NCI-H345 treated with DMSO at 0.1 percent for 48 hours (cell line): Measurements from ENCODE around the gene MAEA.
"Not testable (repeated sequence)": the region's sequence is repeated elsewhere in the genome, so short reads cannot be mapped to it uniquely, and the experiment has no call there.

Experiments
- DNase-seq: peaks from one replicate; lab custom pipeline; 2025; ENCODE audit not compliant: unreplicated experiment; lab: John Stamatoyannopoulos, UW

Gene MAEA

DNA sequence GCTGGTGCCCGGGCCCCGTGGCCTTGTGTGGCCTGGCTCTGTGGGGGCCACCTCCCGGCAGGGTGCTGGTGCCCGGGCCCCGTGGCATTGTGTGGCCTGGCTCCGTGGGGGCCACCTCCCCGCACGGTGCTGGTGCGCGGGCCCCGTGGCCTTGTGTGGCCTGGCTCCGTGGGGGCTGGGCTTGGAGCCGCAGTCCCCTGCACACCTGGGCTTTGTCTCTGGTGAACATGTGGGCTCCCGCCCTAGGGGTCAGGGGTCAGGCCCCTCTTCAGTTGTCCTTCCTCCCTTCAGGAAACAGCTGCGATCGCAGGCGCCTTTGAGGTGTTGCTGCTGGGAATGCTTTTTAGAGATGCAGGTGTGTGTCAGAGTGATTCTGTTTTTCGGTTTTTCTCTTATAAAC is 74.5 kb downstream of the MAEA start:
- DNase-seq = no peak

DNA sequence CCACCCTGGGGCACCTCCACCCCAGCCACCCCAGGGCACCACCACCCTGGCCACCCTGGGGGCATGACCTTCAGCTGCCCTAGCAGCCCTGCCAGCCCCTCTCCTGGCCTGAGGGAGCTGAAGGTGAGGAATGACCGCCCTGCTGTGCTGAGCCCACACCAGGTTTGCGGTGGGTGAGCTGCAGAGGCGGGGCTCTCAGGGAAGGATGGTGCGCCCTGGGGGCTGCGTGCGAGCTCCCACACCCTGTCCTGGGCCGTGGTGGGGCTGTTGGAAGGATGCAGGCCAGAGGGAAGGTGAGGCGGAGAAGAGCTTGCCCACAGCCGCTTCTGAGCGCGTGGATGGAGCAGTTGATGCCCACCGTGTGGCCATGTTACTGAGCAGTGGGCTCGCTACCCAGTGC is 75.1 kb downstream of the MAEA start:
- DNase-seq = no peak

DNA sequence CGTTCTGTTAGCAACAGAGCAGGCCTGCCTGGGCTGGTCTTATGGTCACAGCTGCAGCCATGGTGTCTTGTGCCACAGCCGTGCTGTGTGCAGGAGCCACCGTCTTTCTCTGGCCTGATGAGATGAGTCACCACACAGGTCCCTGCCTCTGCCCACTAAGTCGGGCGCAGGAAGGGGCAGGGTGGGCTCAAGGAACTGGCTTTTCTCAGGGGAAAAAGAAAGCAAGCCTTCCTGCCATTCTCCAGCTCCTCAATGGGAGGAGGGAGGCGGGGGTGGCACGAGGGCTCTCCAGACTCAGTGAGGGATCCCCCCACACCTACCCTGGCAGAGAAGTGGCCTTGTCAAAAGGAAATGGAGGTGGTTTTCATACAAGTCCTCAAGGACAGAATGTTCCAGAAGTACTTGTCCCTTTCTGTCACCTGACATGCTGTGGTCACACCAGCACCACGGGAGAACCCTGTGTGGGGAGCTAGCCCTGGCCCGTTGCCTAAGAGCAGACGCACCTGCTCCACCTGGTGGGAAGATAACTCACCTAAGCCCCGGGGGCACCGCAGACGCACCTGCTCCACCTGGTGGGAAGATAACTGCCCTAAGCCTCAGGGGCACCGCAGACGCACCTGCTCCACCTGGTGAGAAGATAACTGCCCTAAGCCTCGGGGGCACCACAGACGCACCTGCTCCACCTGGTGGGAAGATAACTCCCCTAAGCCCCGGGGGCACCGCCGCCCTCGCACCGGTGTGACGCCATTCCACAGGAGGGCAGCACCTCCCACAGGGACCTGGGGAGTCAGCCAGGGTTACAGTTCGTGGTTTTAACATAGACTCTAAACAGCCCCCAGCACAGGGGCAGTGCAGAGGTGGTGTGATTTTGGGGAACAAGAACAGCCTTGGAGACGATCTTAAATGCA is 75.8 kb downstream of the MAEA start:
- DNase-seq = no peak

DNA sequence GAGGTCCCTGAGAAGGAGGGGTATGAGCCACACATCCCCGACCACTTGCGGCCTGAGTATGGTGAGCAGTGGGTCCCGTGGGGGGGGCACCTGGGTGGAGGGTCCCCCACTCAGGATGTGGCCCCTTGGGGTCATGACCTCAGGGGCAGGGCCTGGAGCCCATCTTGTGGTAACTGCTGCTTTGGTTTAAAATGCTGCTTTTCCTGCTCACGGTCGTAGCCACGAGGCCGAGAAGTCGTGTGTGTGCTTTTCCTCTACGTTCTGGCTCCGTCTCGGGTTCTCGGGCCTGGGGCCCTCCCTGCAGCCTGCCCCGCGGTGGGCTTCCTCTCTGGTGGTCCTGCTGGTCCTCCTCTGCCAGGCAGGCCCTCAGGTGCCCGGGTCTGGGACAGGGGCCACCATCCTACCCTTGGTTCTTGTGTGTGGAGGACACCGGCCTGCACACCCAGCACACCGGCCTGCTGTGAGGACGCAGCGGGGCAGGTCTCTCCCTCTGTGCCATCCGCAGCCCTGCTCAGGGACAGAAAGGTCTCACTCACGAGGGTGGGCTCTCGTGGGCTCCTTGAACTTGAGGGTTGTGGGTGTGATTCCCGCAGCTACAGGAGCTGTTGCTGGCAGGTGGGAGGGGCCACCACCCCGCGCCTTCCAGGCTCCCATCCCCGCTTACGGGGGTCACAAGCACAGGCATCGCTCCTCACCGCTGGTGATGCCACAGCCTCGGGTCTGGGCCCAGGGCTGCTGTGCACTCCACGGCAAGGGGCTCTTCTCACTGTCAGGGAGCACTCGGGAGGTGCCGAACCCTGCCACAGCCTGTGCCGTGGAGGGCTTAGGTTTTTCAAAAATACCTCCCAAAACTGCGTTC is 76.9 kb downstream of the MAEA start:
- no peak for DNase-seq

DNA sequence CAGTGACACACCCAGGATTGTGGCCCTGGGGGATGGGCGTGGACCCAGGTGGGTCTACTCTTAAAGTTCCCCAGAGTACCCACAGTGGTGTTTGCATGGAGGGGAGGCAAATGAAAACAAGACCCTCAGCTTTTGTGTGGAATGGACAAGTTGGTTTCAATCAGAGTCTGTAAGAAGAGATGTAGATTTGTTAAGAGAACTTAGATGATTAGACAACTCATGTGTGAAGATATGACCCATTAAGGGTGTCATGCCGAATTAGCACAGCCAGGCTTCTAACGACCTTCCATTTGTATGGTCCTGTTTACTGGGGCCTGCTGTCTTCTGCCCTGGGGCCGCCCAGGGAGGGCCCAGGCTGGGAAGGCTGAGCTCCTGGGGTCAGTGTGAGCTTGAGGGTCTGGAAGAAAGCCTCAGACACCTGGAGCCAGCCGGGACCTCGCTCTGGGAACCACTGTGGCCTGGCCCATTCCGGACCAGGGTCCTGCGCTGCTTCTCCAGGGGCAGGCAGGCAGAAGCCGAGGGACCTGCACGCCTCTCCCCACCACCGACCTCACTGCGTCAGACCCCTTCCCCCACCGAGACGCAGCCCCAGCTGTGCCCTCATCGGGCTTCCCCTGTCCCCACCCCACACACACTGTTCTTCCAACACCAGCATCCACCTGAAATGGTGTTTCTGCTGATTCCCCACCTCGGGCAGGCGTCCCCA is 77.7 kb downstream of the MAEA start:
- DNase-seq = no peak

DNA sequence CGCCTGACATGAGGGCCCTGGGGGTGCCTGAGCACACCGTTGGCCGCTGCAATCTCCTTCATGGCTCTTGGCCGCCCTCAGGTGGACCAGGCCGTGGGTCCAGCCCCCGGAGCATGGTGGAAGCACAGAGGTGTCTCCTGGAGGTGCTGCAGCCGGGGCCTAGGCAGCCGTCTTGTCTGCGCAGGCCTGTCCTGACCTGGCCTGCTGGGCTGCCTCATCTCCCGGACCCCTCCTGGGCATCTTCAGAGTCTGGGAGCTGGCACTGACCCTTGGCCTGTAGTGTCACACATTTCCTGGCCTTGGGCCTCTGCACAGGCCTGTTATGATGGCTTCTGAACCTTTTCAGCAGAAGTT is 78.2 kb downstream of the MAEA start:
- DNase-seq = no peak

DNA sequence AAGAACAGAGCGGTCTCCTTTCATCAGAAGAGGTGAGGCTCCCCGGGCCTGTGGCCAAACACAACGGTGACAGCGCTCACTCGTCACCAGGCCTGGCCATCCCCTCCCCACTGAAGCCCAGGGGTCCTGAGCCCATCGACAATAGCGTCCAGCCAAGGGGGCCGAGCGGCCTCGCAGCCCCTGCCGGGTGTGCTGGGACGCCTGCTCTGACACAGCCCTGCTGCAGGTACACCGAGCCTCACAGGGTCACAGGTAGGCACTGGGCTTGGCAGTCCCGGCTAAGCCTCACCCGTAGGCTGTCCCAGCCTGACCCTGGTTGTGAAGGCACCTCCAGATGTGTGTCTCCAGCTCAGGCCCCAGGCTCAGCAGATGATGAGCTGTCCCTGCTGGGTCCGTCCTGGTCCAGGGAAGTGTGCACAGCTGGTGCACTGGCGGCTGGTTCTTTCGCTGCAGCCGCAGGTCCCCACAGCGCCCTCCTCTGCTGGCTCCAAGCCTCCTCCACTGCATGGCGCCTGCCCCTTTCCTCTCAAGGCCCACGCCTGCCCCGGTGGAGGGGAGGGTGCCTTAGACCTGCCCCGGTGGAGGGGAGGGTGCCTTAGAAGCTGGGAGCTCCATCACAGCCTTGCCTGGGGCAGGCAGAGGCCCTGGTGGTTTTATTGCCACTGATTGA is 78.9 kb downstream of the MAEA start:
- DNase-seq = no peak

DNA sequence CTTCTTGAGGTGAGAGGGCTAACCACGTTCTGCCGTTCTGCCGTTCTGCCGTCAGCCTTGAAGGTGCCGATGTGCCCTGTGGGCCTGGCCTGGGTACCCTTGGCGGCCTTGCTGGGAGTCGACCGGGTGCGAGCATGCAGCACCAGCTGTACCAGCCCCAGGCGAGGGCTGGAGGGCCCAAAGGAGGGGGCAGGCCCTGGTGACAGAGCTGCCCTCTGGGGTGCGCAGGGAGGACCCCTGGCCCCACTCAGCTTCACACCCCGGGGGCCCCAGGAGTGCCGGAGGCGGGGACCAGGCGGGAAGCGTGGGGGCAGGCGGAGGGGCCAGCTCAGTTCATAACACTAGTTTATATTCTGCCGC is 79.4 kb downstream of the MAEA start:
- DNase-seq = no peak

DNA sequence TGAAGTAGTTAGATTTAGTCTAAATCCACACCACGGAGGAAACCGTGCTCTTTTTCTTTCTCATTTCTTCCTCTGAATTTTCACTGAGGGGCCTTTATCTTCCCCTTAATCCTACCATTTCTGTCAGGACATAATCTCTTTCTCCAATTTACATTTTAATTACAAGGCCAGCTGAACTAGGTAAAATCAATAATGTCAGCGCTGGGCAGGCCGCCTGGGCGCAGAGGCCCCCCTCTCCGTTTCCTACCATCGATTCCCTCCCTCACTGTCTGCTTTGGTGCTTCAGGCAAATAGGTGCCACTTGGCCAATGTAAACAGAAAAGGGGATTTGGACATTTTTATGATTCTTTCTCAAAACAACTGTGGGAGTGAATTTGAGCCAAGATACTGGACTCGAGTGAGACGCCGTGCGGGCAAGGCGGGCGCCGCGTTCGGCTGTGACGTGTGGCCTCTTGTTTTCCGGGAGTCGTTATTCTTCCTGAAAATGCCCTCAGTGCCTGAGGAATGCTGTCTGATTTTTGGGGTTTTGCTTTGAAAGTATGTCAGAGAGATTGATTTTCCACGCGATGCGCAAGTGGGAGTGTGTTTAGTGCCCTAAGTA is 79.9 kb downstream of the MAEA start:
- DNase-seq = no peak

DNA sequence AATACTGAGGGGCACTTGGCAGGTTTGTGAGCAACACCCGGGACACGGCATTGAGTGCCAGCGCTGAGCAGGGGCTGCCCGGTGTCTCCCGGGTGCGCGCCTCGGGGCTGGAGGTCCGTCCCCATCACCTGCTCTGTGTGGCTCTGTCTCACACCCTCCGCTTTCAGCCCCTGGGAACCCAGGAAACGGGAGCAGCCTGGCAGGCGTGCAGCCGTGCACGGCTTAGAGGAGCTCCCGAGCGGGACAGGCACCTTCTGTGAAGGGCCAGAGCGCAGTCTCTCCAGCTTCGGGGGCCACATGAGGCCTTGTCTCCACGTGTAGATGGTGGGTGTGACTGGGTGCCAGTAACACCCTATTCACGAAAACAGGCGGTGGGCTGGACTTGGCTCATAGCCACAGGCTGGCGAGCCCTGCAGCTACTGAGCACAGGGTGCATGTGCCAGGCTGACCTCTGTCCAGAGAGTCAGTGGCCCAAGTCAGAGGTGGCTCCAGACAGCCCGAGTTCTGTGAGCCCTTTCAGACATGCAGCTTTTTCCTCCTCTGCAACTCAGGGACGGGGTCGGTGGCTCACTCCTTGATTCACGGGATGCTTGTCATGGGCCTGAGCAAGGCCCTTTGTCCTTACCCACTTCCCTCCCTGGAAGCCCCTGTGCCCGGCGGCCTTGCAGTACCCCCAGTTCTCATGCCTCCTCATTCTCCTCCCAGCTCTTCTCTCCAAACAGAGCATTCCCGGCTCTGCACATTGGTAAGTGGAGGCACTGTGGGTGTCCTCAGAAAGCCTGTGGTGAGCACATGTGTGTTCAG is 80.8 kb downstream of the MAEA start:
- no peak for DNase-seq

DNA sequence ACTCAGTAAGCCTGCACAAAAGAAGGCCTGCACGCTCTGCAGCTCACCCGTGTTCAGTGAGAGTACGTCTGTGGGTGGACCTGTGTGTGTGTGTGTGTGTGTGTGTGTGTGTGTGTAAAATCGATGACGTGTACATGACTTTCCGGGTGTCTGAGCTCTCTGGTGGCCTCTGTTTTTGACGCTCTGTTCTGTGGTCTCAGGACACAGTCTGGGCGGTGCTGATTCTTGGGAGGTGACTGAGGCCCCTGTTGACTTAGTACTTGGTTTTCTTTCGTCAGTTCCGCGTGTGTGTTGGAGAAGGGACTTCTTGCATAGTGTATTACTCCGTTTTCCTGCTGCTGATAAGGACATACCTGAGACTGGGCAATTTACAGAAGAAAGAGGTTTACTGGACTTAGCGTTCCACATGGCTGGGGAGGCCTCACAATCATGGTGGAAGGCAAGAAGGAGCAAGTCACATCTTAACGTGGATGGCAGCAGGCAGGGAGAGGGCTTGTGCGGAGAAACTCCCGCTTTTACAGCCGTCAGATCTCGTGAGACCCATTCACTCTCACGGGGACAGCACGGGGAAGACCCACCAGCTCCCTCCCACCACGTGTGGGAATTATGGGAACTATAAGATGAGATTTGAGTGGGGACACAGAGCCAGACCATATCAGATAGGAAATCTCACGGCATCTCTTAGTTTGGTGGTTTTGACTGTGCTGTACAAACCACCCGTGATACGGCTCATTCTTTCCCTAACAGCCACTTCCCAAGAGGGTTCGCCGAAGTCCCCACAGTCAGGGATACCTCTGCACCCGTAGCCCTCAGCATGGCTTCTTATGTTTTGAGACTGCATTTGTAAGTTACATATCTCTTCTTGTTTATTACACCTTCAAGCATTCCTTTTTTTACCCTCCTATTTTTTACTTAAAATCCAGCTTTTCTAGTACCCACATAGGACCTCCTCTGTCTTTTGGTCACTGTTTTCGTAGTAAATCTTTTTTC is 81.8 kb downstream of the MAEA start:
- no peak for DNase-seq

DNA sequence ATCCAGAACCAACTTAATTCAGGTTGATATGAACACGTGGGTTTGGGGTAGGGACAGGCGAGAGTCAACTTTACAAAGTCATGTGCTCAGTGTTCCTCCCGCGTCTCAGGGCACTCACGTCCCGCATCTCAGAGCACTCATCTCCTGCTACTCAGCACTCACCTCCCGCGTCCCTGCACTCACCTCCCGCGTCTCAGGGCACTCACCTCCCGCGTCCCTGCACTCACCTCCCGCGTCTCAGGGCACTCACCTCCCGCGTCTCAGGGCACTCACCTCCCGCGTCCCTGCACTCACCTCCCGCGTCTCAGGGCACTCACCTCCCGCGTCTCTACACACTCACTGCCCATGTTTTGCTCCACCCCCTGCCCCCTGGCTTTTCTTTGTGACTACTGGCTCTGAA is 82.9 kb downstream of the MAEA start:
- not testable (repeated sequence) for DNase-seq

DNA sequence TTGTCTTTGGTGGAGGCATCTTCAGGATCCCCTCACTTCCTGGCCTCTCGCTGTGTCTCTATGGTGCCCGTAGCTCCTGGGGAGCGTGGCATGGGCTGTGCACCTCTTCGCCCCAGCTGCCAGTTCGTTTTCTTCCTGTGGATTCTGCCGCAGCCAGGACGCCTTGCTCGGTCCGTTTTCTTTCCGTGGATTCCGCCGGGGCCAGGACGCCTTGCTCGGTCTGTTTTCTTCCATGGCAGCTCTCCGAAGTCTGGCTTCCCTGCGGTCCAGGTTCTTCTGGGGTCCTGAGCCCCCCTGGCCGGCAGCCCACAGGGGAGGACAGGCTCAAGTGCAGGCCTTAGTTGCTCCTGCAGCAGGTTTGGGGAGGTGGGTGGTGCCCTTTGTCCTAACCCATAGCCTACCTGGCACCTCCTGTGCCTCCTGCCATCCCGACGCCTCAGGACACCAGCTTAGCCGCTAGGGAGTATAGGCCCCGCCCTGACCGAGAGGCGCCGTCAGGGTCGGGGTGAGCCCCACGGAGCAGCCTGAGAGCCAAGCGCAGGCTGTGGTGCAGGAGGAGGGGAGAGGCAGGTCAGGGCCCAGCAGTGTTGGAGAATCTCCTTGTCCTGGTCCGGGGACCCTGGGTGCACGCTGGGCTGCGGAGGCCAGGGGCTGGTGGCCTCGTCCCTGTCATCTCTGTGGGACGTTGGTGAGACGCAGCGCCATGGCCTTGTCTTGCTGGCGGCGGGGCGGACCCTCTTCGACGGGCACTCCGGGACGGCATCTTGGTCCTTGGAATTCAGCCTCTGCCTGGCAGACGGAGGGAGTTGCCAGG is 84.4 kb downstream of the MAEA start:
- no peak for DNase-seq

DNA sequence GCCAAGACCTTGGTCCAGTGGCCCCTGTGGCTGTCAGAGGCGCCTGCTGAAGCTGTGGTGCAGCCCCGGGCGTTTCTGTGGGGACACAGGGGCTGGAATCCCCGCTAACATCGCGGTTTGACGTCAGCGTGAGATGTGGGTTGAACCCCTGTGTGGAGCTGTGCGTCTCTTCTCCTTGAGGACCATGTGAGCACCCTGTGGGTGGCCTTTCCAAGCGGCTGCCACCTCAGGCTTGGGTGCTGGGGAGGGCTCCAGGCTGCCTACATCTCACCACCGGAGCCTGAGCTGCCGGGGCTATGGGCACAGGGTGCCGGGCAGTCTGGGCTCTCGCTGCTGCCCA is 85.0 kb downstream of the MAEA start:
- no peak for DNase-seq

DNA sequence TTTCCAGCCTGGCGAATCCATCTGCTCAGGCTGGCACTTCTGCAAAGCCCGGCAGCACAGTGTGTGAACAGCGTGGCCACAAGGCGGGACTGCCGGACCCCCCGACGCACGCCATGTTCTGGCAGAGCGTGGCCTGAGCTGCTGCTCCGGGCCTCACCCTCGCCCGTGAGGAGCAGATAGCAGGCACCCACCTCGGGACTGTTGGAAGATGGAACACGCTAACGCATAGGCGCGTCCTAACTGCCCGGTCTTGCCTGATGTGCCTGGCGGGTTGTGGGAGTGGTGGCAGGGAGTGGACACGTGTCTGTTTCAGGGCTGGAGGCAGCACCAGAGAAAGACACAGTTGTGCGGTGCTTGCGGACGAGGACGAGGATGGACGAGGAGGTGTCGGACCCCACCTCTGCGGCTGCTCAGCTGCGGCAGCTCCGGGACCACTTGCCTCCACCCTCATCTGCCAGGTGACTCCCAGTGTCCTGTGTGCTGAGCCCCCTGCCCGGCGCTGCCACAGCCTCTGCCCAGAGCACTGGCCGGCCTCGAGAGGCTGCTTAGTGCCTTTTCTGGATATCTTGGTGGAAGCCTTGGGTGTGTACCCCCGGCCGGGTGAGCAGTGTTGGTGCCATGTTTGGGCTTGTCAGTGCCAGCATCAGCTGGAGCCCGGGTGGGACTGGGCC is 85.5 kb downstream of the MAEA start:
- DNase-seq = no peak

DNA sequence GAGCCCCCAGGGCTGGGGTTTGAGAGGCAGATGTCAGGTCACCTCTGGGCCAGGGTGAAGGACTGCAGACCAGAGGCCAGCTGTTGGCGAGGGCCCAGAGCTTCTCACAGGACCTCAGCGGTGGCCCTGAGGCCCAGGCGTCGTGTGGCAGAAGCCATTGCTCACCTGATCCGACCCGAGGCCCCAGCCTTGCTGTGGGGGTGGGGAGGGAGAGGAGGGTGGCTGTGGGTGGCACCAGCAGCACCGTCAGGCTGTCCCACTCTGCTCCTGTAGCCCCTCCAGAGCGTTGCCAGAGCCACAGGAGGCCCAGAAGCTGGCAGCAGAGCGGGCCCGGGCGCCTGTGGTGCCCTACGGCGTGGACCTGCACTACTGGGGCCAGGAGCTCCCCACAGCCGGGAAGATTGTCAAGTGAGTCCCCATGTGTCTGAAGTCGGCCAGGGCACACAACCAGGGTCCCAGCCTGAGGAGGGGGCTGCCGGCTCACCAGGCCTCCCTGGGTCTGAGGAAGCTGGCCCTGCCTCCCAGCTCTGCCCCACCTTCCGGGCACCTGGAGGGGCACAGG is 86.2 kb downstream of the MAEA start:
- DNase-seq = no peak

DNA sequence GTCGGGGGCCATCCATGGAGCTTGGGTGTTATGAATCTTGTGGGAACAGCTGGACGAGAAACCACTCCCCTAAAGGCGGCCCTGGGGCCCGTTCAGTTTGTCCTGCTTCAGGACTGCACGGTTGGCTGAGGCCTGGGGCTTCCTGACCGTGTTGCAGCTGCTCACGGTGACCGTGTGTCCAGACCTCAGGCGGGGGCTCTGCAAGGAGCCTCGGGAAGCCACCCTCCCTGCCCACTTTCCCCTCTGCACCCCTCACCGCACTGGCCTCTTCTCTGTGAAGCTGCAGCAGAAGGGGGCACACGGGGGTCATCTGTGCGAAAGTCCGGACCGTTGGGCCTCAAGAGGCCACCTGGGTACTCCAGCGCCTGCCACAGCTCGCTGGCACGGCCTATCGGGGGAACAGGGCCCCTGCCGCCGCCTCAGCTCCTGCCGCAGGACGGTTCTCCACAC is 86.7 kb downstream of the MAEA start:
- DNase-seq = no peak
